Ovary (tissue), 10 donors: Measurements from ENCODE around the gene JCHAIN. TPM values are rescaled to one million over a fixed set of nuclear protein-coding genes. Genes with fewer than 3 reads are reported as not detected.

Experiments used
- DNase-seq, 5 donors: peaks; one replicate each; pipeline ENCODE4 v3.0.0-alpha.2; 2019 to 2020
- H3K27ac ChIP-seq, 2 donors: fragments of 200-600 bp; one replicate each; pipeline versions ENCODE4 v1.5.1 to v1.8.0; 2019 to 2022
- H3K27me3 ChIP-seq: fragments of 200-600 bp; one replicate; pipeline ENCODE4 v1.8.0; 2022
- H3K36me3 ChIP-seq: fragments of 200-600 bp; sonication (generic); one replicate; pipeline ENCODE4 v1.5.1; 2019
- H3K4me1 ChIP-seq: one replicate; pipeline ENCODE4 v1.8.1; 2013; ENCODE audit warnings: mild to moderate bottlenecking, moderate library complexity; ENCODE audit not compliant: insufficient read depth
- H3K4me3 ChIP-seq: fragments of 200-600 bp; sonication (generic); one replicate; pipeline ENCODE4 v1.5.1; 2017
- H3K9me3 ChIP-seq, 2 donors: fragments of 200-600 bp in 1 of 2; sonication (generic) in 1 of 2; one replicate each; pipeline versions ENCODE4 v1.5.1 to v1.8.1; 2013 to 2019; ENCODE audit warnings: mild to moderate bottlenecking in 1 of 2, moderate library complexity in 1 of 2
- CTCF ChIP-seq, 3 donors: fragments of 450-650 bp in 2 of 3; fragments of 200-600 bp in 1 of 3; IDR thresholded peaks; one replicate each; pipeline versions ENCODE4 v1.5.1 to v1.8.0; 2016 to 2022; ENCODE audit warnings: antibody characterized with exemption in 3 of 3, mild to moderate bottlenecking in 1 of 3
- EP300 ChIP-seq: sonication (generic); formaldehyde crosslinking; IDR thresholded peaks from one replicate; pipeline ENCODE4 v1.6.1; 2017; ENCODE audit warnings: antibody characterized with exemption
- POLR2A ChIP-seq: fragments of 450-650 bp; IDR thresholded peaks from one replicate; pipeline ENCODE4 v1.6.1; 2017; ENCODE audit warnings: antibody characterized with exemption, mild to moderate bottlenecking, moderate library complexity
- WGBS, 3 donors: extraction: QIAGEN DNeasy Blood & Tissue Kit in 1 of 3; methylation state at CpG; one replicate each; pipeline versions ENCODE4 v1.1.5 to v1.1.7; 2013 to 2017; 5-methylcytosine and 5-hydroxymethylcytosine counted together
- intact Hi-C, 4 donors: fragments of 100-400 bp; cut with DNase I; formaldehyde crosslinking; loops; one replicate each; pipeline versions ENCODE4 v1.11.0 to v1.15.1; 2022 to 2023
- long read RNA-seq, 3 donors: library from polyadenylated mRNA in 2 of 3; unstranded in 2 of 3; transcript quantifications; one replicate each; pipeline ENCODE4 v2.0.0 and lab custom pipeline, GENCODE V29; 2021 to 2026
- polyA plus RNA-seq, 2 donors: library from polyadenylated mRNA; stranded (reverse); fragments of 200-250 nt in 1 of 2; fragments of 350-450 nt in 1 of 2; fragmentation: Illumina TruSeq in 1 of 2; extraction: RNeasy Lipid Tissue Mini Kit (QIAGEN cat#74804) in 1 of 2; gene quantifications; one replicate each; pipeline ENCODE4 v1.2.3, GENCODE V29; 2013 to 2014
- total RNA-seq, 7 donors: library from RNA; depleted of rRNA in 2 of 7; stranded (reverse); fragments of >200 nt in 2 of 7; fragmentation: NEBNext Ultra II Directional in 3 of 7; extraction: Animal tissue kit (Norgen Biotek cat#: 25700) in 3 of 7; gene quantifications; one replicate each; pipeline versions ENCODE4 v1.1.0 to v1.2.4, GENCODE V29; 2016 to 2023
- donor health status: DM: no; HTN: no; CAD: no; lungs with moderate emphysema.
- donor health status: DM: no; HTN: no; CAD: no.
- donor health status: Bipolar disorder and iron deficiency.
- donor health status: DM: yes; HTN: yes; CAD: no.
- donor health status: DM: no; HTN: no; CAD: no.
- donor health status: DM: yes; HTN: yes; CAD: no.

The JCHAIN gene
- total RNA-seq (10 to 100 TPM in 1 of 7 donors, 1 to 10 TPM in 6; 1.4 to 27.7 (median 5.6) TPM), polyA plus RNA-seq (10 to 100 TPM in 1 of 2 donors, 1 to 10 TPM in 1; 8.9 to 93.0 TPM)
- long read RNA-seq, donor 1, partial matches to known transcripts: 0 of 1 reads
- long read RNA-seq, donor 1, other reads (novel, unspliced or antisense): 1 of 1 reads
- long read RNA-seq, donor 2, partial matches to known transcripts: 16 of 18 reads
- long read RNA-seq, donor 2, other reads (novel, unspliced or antisense): 0 of 18 reads
- long read RNA-seq, donor 3, partial matches to known transcripts: 0 of 2 reads
- long read RNA-seq, donor 3, other reads (novel, unspliced or antisense): 1 of 2 reads

DNA sequence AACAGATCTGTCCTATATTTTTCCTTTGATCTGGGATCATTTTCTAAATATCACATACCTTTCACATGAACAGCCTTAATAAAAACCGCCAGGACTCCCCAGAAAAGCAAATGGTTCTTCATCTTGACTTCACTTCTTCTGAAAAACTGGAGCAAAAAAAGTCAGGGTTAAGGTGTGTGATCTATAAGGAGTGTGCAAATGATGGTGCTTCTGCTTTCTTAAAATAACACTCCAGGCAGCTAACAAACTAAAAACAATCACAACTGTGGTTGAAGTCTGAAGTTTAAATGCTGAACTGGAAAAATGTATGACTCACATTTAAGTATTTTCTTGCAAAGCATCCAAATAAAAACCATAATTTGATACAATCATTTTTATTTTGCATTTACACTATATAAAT is at the start of gene JCHAIN:
Gene JCHAIN, minus strand, starts transcription at position 140 of the 400 bp plus-strand sequence. Its CDS starts 18 bp downstream, at position 122.
- no peak within 1 kb of the TSS for H3K27ac ChIP-seq
- intact Hi-C loops: no loop called here

DNA sequence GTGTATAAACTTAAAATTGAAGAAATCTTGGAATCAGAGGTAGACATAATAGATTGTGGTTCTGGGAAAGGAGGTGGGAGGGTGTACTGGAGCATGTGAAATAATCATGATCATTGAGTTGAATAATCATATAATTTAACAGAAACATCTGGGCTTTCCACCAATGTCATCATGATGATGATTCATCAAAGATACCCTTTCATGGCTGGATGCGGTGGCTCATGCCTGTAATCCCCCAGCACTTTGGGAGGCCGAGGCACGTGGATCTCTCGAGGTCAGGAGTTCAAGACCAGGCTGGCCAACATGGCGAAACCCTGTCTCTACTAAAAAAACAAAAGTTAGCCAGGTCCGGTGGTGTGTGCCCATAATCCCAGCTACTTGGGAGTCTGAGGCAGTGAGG is 48.8 kb upstream of the JCHAIN start:
- H3K36me3 ChIP-seq: no peaks in the 10 kb centered on the region
- H3K4me3 ChIP-seq: no peak overlapping the region
- no peaks in the 10 kb centered on the region for H3K27me3 ChIP-seq
- H3K9me3 ChIP-seq: no peaks in the 10 kb centered on the region
- 92 to 93% (median 93%) methylated on average over 6 of the region's 6 CpGs for WGBS, 3 donors
- H3K4me1 ChIP-seq: peaks cover 4% of the 10 kb centered on the region
- no peak overlapping the region for H3K27ac ChIP-seq
- DNase-seq: no peak
- TF ChIP-seq EP300: no peak
- intact Hi-C loops: no loop called here

More for the DNA sequence above, at the start of gene JCHAIN:
- H3K9me3 ChIP-seq: no peaks in the 10 kb centered on the region
- no peaks in the 10 kb centered on the region for H3K4me1 ChIP-seq
- H3K4me3 ChIP-seq: no peak within 1 kb of the TSS
- TF ChIP-seq EP300: no peak
- TF ChIP-seq POLR2A: no peak
- no peak for TF ChIP-seq CTCF (IDR thresholded peaks at IDR 0.05)
- WGBS, 3 donors: 71 to 74% (median 73%) methylated on average over 1 of the region's 1 CpG
- H3K27me3 ChIP-seq: no peaks in the 10 kb centered on the region
- no peak for DNase-seq
- no peaks in the 10 kb centered on the region for H3K36me3 ChIP-seq

- DNase-seq: no peak
- Histone ChIP-seq H3K9me3 (no peaks in the 10 kb centered on the region), H3K27ac (no peak overlapping the region), H3K4me1 (peaks cover 4% of the 10 kb centered on the region), H3K36me3 (no peaks in the 10 kb centered on the region), H3K27me3 (no peaks in the 10 kb centered on the region), H3K4me3 (no peak overlapping the region)
- TF ChIP-seq CTCF (IDR thresholded peaks at IDR 0.05): no peak
- no peak for TF ChIP-seq POLR2A
- no peak for TF ChIP-seq EP300
- intact Hi-C loops: no loop called here
- 91 to 93% (median 93%) methylated on average over 5 of the region's 5 CpGs for WGBS, 3 donors
These were observed 48.0 kb upstream of the JCHAIN start for GRCh38 chr4:70714079-70714887.

DNA sequence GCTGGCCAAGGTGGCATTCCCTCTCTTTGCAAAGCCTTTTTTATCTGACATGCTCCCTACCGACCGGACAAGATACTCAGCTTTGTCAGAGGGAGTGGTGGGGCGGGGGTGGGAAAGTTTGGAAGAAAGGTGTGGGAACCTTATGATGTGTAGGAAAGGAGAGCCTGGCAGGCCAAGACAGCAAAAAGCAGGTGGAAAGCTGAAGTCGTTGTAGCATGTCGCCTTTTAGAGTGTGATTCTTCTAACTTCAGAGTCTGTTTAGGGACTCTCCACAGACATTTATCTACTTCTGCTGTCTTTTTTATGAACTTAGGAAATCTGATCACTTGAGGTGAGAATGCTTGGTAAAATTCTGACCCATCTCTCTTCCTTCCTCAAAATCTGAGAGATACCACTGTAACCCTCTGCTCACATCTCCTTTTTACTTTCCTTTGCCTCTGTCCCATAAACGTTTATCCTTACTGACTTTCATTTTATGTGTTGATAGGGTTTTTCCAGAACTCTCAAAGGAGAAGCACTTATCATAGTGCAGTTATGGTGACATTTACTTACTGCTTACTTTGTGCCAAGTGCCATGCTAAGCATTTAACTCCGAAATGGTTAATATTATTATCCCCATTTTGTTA is 47.3 kb upstream of the JCHAIN start:
- DNase-seq: no peak
- intact Hi-C loops: no loop called here
- TF ChIP-seq POLR2A: no peak
- TF ChIP-seq CTCF (IDR thresholded peaks at IDR 0.05): no peak
- TF ChIP-seq EP300: no peak
- Histone ChIP-seq H3K36me3 (no peaks in the 10 kb centered on the region), H3K9me3 (no peaks in the 10 kb centered on the region), H3K4me3 (no peak overlapping the region), H3K4me1 (peaks cover 2% of the 10 kb centered on the region), H3K27ac (no peak overlapping the region), H3K27me3 (no peaks in the 10 kb centered on the region)
- 77 to 82% (median 79%) methylated on average over 7 of the region's 7 CpGs for WGBS, 3 donors
